Measurements from ENCODE around the gene ALCAM. TPM values are rescaled to one million over a fixed set of nuclear protein-coding genes. Genes with fewer than 3 reads are reported as not detected.

ALCAM gene
- total and polyA plus RNA-seq, 2 of the 8 experiments (the other 6 are each of a cell fraction or from before 2014, with no cell fraction given), result 10.8 to 33.0 TPM

GRCh38 chr3:105572501-105572900 lies 205.8 kb downstream of the ALCAM start (continued):
- TF ChIP-seq TAF7 (optimal IDR thresholded peaks at IDR 0.05; ENCODE audit: borderline replicate concordance, low read depth, low read length) (no peak), ATF3 (IDR thresholded peaks at IDR 0.05; ENCODE audit: insufficient read depth, low read depth, low read length) (no peak), CREB1 (IDR thresholded peaks at IDR 0.05) (no peak), YY1 (IDR thresholded peaks at IDR 0.05; ENCODE audit: low read depth, low read length) (no peak)

Data from H1 (cell line).